MV-4-11 (cell line): Measurements from ENCODE around the gene LMCD1.

ENCODE experiments used
- DNase-seq: peaks from one replicate; lab custom pipeline; 2025; lab: John Stamatoyannopoulos, UW

LMCD1 gene

DNA sequence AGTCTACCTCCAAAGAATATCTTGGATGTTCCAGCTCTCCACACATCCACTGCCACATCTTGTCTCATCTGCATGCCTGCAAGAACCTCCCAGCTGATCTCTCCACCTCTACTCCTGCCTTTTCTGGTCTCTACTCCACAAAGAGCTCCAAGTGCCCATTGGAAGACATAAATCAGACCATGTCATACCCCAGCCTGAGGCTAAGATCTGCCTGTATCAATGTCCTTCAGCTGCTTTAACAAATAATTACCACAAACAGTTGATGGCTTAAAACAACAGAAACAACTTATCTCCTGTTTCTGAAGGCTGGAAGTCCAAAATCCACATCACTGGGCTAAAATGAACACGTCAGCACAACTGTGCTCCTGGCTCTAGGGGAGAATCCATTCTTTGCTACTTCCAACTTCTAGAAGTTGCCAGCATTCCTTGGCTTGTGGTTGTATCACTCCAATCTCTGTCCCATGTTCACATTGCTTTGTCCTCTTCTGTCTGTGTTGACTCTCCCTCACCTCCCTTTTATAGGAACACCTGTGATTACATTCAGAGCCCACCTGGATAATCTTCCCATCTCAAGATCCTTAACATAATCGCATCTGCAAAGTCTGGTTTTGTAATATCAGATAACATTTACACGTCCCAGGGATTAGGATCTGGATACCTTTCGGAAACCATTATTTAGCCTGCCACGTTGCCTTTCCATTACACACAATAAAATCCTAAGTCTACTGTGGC is 17.0 kb upstream of the LMCD1 start:
- DNase-seq = no peak

GRCh38 chr3:8485141-8485870 is 16.3 kb upstream of the LMCD1 start:
- DNase-seq = no peak

GRCh38 chr3:8485943-8486342 is 15.7 kb upstream of the LMCD1 start:
- DNase-seq = no peak

DNA sequence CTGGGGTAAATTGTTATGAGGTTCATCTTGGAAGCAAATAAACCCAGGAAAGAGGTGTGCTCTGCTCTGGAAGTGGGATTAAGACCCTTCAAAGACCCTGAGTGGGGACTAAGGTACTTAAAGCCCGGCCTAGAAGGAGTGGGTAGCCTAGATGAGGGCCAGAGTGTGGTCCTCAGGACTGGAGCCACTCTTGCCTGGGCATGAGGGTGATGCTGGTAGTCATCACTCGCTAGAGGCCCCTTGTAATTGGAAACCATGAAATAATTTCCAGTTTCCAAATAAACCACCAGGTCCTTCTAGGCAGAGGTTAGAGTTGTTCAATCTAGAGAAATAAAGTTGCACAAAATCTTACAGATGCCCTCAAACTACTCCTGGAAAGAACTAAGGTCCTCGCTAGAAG is 15.2 kb upstream of the LMCD1 start:
- no peak for DNase-seq

GRCh38 chr3:8486936-8487335 is 14.7 kb upstream of the LMCD1 start:
- no peak for DNase-seq

- peak; percentile 16 for DNase-seq
Observed at GRCh38 chr3:8488411-8488810, 13.2 kb upstream of the LMCD1 start.

- DNase-seq = peak; percentile 84
Observed at GRCh38 chr3:8488877-8489276, 12.7 kb upstream of the LMCD1 start.

DNA sequence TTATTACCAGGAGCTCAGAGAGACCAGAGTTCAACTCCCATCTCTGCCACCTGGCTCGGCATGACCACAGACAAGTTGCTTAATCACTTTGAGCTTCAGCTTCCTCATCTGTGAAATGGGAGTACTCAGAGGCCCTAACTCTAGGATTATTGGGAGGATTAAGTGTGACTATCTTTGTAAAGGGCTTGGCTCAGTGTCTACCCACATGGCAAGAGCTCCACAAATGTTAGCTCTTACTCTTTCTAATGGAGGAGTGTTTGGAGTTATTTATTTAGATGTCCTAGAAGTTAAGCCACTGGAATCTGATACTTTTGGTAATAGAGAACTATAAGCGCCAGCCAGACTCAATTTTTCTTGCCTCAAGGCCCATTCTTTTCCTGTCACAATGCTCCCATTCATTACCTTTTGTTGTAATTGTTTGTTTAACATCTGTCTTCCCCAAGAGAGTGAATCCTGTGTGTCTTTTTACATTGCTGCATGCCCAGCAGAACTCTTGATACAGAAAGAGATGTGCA is 12.3 kb upstream of the LMCD1 start:
- peak; percentile 84 for DNase-seq

- DNase-seq = peak; percentile 12
Observed at GRCh38 chr3:8490079-8490552, 11.5 kb upstream of the LMCD1 start.

DNA sequence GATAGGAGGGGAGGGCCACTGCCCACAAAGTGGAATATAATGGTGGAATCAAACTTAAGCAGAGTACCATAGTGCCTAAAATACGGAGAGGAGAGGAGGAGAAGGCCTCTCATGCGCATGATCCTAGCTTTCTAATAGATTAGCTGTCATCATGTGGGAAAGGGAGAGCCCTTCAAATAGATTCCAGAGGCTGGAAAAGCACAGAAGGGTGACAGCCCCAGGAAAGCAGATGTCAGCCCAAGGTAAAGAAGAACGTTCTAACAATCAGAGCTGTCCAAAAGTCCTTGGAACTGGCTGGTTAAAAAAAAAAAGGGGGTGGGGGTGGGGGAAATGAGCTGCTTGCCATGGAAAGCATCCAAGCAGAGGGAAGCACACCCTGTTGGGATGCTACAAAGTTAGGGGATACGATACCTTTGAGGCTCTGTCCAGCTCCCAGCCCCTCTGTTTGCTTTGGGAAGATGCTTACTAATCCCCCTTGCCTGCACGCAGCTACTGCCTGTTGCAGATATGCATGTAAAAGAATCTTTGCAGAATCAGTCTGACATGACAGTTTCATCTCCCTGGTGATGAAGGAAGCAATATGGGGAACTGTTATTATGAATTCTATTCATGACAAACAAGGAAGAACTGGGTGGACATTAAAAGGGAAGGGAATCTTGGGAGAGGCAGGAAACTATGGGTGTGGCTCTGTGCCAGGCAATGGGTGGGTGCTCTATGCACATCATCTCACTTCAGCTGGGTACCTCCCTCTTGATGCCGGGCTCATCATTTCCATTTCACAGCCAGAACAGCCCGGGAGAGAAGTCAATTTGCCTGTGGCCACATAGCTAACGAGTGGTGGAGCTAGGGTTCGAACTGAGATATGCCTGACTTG is 10.1 kb upstream of the LMCD1 start:
- DNase-seq = no peak

GRCh38 chr3:8492744-8493511 is 8.7 kb upstream of the LMCD1 start:
- no peak for DNase-seq

DNA sequence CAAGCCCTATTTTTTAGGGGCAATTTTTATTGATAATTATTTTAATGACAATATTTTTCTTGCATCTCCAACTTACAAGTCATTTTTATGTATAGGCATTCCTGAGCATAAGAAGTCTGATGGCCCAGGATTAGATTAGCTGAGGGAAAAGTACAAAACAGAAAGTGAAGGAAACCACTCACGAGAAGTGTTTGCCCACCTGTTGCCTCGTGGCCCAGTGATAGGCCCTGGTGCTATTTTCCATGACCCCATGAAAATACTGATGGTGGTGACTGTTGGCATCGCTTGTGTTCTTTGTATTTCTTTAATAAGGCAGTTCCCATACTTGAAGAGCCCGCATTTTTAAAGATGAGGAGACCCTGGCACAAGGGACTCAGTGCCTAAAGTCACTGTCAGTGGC is 7.9 kb upstream of the LMCD1 start:
- no peak for DNase-seq

GRCh38 chr3:8494327-8494726 is 7.3 kb upstream of the LMCD1 start:
- no peak for DNase-seq

DNA sequence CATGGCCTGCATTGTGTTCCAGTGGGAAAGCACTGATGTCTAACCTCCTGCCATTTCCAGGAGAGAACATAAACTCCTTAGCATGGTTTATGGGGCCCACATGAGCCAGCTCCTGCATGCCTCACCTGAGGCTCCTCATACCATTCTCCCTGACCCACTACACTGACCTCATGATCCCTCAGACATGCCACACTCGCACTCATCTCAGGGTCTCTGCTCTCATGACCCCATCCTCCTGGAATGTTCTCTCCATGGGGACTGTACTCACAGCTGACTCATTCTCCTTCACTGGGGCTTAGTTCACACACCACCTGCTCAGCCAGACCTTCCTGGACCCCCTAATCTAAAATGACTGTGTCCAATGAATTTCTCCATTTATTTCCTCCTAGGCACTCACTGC is 4.0 kb upstream of the LMCD1 start:
- DNase-seq = no peak

DNA sequence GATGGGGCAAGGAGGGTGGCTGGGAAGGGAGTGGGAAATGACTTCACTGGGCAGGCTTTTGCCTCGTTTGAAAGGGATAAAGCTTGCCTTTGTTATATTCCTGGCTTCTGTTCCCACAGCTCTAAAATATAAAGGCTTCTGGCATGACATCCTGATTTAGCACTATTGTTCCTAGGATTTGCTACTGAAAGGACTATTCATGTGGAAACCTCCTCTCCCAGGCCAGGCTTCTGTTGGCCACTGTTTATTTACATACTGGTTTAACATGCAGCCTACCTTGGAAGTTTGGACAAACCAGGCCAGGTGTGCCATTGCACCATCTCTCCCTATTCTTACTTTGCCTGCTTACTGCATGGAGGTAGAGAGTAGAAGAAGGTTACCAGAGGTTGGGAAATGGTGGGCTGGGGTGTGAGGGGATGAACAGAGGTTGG is 2.4 kb upstream of the LMCD1 start:
- DNase-seq = no peak

GRCh38 chr3:8500319-8500988 is 1.2 kb upstream of the LMCD1 start:
- no peak for DNase-seq

GRCh38 chr3:8500989-8501370 is 643 bp upstream of the LMCD1 start:
- no peak for DNase-seq

- no peak for DNase-seq
Observed at GRCh38 chr3:8503461-8503860, 1.8 kb downstream of the LMCD1 start.

- no peak for DNase-seq
Observed at GRCh38 chr3:8503871-8504610, 2.4 kb downstream of the LMCD1 start.

- no peak for DNase-seq
Observed at GRCh38 chr3:8504611-8504973, 3.0 kb downstream of the LMCD1 start.
